ENCODE data around the gene TPRX1.

- no peak for TF ChIP-seq RBFOX2 (IDR thresholded peaks at IDR 0.05; ENCODE audit: low read depth, low read length)
- TF ChIP-seq, protein P1, sequence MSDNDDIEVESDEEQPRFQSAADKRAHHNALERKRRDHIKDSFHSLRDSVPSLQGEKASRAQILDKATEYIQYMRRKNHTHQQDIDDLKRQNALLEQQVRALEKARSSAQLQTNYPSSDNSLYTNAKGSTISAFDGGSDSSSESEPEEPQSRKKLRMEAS (CRISPR knock-in tag; IDR thresholded peaks at IDR 0.05): no peak
Measured at GRCh38 chr19:47801270-47801669, 3.1 kb downstream of the TPRX1 start.
